ENCODE measurements around the gene FBXL14. TPM values are rescaled to one million over a fixed set of nuclear protein-coding genes. Genes with fewer than 3 reads are reported as not detected.

The FBXL14 gene
- total and polyA plus RNA-seq, 2 of the 13 experiments (the other 11 are each of a cell fraction or from before 2014, with no cell fraction given) = 7.0 to 7.4 TPM

DNA sequence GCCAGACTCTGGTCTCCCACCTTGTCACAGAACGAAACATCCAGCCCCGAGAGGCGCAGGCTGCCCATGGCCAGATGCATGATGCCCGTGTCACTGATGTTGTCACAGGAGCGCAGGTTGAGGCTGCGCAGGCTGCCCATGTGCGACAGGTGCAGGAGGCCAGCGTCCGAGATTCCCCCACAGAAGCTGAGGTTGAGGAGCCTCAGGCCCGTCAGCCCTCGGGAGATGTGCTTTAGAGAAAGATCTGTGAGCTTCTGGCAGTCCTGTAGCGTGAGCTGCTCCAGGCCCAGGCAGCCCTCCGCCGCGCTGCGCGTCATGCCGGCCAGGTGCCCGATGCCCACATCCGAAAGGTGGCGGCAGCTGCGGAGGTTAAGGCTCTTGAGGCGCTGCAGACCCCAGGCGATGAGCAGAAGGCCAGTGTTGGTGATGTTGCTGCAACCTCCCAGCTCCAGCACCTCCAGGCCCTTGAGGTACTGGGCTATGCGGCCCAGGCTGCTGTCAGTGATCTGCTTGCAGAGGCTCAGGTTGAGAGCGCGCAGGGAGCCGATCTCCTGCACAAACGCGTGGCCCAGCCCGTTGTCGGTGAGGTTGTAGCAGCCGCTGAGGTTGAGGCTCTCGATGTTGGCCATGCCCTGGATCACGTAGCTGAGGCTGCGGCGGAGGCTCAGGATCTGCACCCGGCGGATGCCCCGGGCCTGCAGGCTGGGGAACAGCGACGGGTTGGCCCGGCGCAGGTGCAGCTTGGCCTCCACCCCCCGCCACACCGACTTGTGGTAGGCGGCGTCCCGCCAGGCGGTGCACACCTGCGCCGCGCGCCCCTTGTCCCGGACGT is 991 bp downstream of the FBXL14 start (continued):
- TF ChIP-seq, protein P1, sequence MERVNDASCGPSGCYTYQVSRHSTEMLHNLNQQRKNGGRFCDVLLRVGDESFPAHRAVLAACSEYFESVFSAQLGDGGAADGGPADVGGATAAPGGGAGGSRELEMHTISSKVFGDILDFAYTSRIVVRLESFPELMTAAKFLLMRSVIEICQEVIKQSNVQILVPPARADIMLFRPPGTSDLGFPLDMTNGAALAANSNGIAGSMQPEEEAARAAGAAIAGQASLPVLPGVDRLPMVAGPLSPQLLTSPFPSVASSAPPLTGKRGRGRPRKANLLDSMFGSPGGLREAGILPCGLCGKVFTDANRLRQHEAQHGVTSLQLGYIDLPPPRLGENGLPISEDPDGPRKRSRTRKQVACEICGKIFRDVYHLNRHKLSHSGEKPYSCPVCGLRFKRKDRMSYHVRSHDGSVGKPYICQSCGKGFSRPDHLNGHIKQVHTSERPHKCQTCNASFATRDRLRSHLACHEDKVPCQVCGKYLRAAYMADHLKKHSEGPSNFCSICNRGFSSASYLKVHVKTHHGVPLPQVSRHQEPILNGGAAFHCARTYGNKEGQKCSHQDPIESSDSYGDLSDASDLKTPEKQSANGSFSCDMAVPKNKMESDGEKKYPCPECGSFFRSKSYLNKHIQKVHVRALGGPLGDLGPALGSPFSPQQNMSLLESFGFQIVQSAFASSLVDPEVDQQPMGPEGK (CRISPR knock-in tag; IDR thresholded peaks at IDR 0.05) = peak; percentile 65; the same call in 1 of the 2 replicates
- TF ChIP-seq ZNF263 (CRISPR knock-in tag; IDR thresholded peaks at IDR 0.05) = 0 out of 2 replicates have a peak, but pooled peaks have one; percentile 3
- TF ChIP-seq, protein P2, sequence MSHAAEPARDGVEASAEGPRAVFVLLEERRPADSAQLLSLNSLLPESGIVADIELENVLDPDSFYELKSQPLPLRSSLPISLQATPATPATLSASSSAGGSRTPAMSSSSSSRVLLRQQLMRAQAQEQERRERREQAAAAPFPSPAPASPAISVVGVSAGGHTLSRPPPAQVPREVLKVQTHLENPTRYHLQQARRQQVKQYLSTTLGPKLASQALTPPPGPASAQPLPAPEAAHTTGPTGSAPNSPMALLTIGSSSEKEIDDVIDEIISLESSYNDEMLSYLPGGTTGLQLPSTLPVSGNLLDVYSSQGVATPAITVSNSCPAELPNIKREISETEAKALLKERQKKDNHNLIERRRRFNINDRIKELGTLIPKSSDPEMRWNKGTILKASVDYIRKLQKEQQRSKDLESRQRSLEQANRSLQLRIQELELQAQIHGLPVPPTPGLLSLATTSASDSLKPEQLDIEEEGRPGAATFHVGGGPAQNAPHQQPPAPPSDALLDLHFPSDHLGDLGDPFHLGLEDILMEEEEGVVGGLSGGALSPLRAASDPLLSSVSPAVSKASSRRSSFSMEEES (CRISPR knock-in tag; IDR thresholded peaks at IDR 0.05) = 0 out of 2 replicates have a peak, but pooled peaks have one; percentile 13
- no peak; the same call in 1 of the 2 replicates for TF ChIP-seq TRIM24 (CRISPR knock-in tag; IDR thresholded peaks at IDR 0.05)
- TF ChIP-seq SNRNP70 (IDR thresholded peaks at IDR 0.05; ENCODE audit: low read depth, low read length) = no peak
- peak; percentile 60; the same call in 1 of the 2 replicates for TF ChIP-seq ZNF564 (CRISPR knock-in tag; IDR thresholded peaks at IDR 0.05)
- 0 out of 2 replicates have a peak, but pooled peaks have one; percentile 74 for TF ChIP-seq NCOA1 (CRISPR knock-in tag; IDR thresholded peaks at IDR 0.05)
- TF ChIP-seq, protein P3, sequence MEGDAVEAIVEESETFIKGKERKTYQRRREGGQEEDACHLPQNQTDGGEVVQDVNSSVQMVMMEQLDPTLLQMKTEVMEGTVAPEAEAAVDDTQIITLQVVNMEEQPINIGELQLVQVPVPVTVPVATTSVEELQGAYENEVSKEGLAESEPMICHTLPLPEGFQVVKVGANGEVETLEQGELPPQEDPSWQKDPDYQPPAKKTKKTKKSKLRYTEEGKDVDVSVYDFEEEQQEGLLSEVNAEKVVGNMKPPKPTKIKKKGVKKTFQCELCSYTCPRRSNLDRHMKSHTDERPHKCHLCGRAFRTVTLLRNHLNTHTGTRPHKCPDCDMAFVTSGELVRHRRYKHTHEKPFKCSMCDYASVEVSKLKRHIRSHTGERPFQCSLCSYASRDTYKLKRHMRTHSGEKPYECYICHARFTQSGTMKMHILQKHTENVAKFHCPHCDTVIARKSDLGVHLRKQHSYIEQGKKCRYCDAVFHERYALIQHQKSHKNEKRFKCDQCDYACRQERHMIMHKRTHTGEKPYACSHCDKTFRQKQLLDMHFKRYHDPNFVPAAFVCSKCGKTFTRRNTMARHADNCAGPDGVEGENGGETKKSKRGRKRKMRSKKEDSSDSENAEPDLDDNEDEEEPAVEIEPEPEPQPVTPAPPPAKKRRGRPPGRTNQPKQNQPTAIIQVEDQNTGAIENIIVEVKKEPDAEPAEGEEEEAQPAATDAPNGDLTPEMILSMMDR (CRISPR knock-in tag; IDR thresholded peaks at IDR 0.05) = peak; percentile 7; the same call in 1 of the 2 replicates
- no peak for TF ChIP-seq HDAC2 (CRISPR knock-in tag; IDR thresholded peaks at IDR 0.05)
- peak; percentile 48; the same call in 1 of the 2 replicates for TF ChIP-seq NFIB (CRISPR knock-in tag; IDR thresholded peaks at IDR 0.05; ENCODE audit: borderline replicate concordance)
- no peak for TF ChIP-seq ZNF329 (CRISPR knock-in tag; IDR thresholded peaks at IDR 0.05; ENCODE audit: low read depth)
- no peak for TF ChIP-seq MBD4 (IDR thresholded peaks at IDR 0.05; ENCODE audit: borderline replicate concordance, low read length)
- TF ChIP-seq ZNF264 (CRISPR knock-in tag; IDR thresholded peaks at IDR 0.05) = no peak
- no peak for TF ChIP-seq THYN1 (CRISPR knock-in tag; IDR thresholded peaks at IDR 0.05; ENCODE audit: borderline replicate concordance, low read depth)
- TF ChIP-seq, protein P4, sequence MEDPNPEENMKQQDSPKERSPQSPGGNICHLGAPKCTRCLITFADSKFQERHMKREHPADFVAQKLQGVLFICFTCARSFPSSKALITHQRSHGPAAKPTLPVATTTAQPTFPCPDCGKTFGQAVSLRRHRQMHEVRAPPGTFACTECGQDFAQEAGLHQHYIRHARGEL (CRISPR knock-in tag; IDR thresholded peaks at IDR 0.05) = peak; percentile 81; the same call in 1 of the 2 replicates
- TF ChIP-seq ZFP36L1 (CRISPR knock-in tag; IDR thresholded peaks at IDR 0.05) = 0 out of 2 replicates have a peak, but pooled peaks have one; percentile 28
- TF ChIP-seq ZNF839 (CRISPR knock-in tag; IDR thresholded peaks at IDR 0.05; ENCODE audit: borderline replicate concordance) = 0 out of 2 replicates have a peak, but pooled peaks have one; percentile 32
- TF ChIP-seq ZSCAN21 (CRISPR knock-in tag; IDR thresholded peaks at IDR 0.05; ENCODE audit: borderline replicate concordance) = peak; percentile 83
- TF ChIP-seq, protein P5, sequence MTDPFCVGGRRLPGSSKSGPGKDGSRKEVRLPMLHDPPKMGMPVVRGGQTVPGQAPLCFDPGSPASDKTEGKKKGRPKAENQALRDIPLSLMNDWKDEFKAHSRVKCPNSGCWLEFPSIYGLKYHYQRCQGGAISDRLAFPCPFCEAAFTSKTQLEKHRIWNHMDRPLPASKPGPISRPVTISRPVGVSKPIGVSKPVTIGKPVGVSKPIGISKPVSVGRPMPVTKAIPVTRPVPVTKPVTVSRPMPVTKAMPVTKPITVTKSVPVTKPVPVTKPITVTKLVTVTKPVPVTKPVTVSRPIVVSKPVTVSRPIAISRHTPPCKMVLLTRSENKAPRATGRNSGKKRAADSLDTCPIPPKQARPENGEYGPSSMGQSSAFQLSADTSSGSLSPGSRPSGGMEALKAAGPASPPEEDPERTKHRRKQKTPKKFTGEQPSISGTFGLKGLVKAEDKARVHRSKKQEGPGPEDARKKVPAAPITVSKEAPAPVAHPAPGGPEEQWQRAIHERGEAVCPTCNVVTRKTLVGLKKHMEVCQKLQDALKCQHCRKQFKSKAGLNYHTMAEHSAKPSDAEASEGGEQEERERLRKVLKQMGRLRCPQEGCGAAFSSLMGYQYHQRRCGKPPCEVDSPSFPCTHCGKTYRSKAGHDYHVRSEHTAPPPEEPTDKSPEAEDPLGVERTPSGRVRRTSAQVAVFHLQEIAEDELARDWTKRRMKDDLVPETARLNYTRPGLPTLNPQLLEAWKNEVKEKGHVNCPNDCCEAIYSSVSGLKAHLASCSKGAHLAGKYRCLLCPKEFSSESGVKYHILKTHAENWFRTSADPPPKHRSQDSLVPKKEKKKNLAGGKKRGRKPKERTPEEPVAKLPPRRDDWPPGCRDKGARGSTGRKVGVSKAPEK (CRISPR knock-in tag; IDR thresholded peaks at IDR 0.05; ENCODE audit: borderline replicate concordance) = peak; percentile 76; the same call in 1 of the 2 replicates
- peak; percentile 80; the same call in 1 of the 2 replicates for TF ChIP-seq BORCS8-MEF2B (CRISPR knock-in tag; IDR thresholded peaks at IDR 0.05)

Data from HepG2 (cell line).